HG03060 (cell line): Measurements from ENCODE around the gene CROCC2.

Source experiments
- ATAC-seq: cut with Tn5 transposase; IDR thresholded peaks from one replicate; pipeline ENCODE4 v1.9.1; 2021; ENCODE audit warnings: low read depth, moderate number of reproducible peaks; ENCODE audit not compliant: unreplicated experiment

Gene CROCC2

GRCh38 chr2:240981871-240982800 lies 76.0 kb downstream of the CROCC2 start:
- ATAC-seq: no peak

- no peak for ATAC-seq
Measured at GRCh38 chr2:240982821-240983281, 76.7 kb downstream of the CROCC2 start.

- ATAC-seq: no peak
Measured at GRCh38 chr2:240983361-240983995, 77.3 kb downstream of the CROCC2 start.

GRCh38 chr2:240983996-240984498 lies 77.9 kb downstream of the CROCC2 start:
- ATAC-seq: no peak

GRCh38 chr2:240985881-240986786 lies 80.0 kb downstream of the CROCC2 start:
- no peak for ATAC-seq

- no peak for ATAC-seq
Measured at GRCh38 chr2:240986787-240987411, 80.8 kb downstream of the CROCC2 start.

GRCh38 chr2:240987588-240987987 lies 81.5 kb downstream of the CROCC2 start:
- no peak for ATAC-seq

GRCh38 chr2:240988146-240988545 lies 82.0 kb downstream of the CROCC2 start:
- ATAC-seq: no peak

GRCh38 chr2:240988571-240989271 lies 82.6 kb downstream of the CROCC2 start:
- ATAC-seq: no peak

- ATAC-seq: no peak
Measured at GRCh38 chr2:240989451-240990265, 83.5 kb downstream of the CROCC2 start.

- no peak for ATAC-seq
Measured at GRCh38 chr2:240990266-240990529, 84.1 kb downstream of the CROCC2 start.

GRCh38 chr2:240990726-240991377 lies 84.7 kb downstream of the CROCC2 start:
- no peak for ATAC-seq

GRCh38 chr2:240991378-240992263 lies 85.5 kb downstream of the CROCC2 start:
- no peak for ATAC-seq

- no peak for ATAC-seq
Measured at GRCh38 chr2:240992572-240993291, 86.6 kb downstream of the CROCC2 start.

GRCh38 chr2:240993446-240994170 lies 87.5 kb downstream of the CROCC2 start:
- no peak for ATAC-seq
